Dermis blood vessel endothelial cell (primary cell): ENCODE measurements around the gene KCNMB3. TPM values are rescaled to one million over a fixed set of nuclear protein-coding genes. Genes with fewer than 3 reads are reported as not detected.
"Not testable (repeated sequence)": the region's sequence is repeated elsewhere in the genome, so short reads cannot be mapped to it uniquely, and the experiment has no call there.

Source experiments
- DNase-seq: peaks from one replicate; pipeline ENCODE4 v3.0.0; 2010
- total RNA-seq: library from RNA; depleted of rRNA; stranded (reverse); fragments of >200 nt; gene quantifications from 2 replicates; pipeline ENCODE4 v1.2.3, GENCODE V29; 2014

The KCNMB3 gene
- total RNA-seq, 1 donor from 2014 or later = 2.6 TPM

DNA sequence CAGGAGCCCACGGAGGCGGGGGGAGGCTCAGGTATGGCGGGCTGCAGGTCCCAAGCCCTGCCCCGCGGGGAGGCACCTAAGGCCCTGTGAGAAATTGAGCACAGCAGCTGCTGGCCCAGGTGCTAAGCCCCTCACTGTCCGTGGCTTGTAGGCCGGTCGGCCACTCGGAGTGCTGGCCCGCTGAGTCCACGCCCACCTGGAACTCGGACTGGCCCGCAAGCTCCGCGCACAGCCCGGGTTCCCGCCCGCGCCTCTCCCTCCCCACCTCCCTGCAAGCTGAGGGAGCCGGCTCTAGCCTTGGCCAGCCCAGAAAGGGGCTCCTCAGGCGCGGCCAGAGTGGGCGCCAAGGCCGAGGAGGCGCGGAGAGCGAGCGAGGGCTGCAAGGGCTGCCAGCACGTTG lies 12.2 kb upstream of the KCNMB3 start:
- DNase-seq = no peak

GRCh38 chr3:179260949-179261765 lies 10.2 kb upstream of the KCNMB3 start:
- peak; percentile 60 for DNase-seq

DNA sequence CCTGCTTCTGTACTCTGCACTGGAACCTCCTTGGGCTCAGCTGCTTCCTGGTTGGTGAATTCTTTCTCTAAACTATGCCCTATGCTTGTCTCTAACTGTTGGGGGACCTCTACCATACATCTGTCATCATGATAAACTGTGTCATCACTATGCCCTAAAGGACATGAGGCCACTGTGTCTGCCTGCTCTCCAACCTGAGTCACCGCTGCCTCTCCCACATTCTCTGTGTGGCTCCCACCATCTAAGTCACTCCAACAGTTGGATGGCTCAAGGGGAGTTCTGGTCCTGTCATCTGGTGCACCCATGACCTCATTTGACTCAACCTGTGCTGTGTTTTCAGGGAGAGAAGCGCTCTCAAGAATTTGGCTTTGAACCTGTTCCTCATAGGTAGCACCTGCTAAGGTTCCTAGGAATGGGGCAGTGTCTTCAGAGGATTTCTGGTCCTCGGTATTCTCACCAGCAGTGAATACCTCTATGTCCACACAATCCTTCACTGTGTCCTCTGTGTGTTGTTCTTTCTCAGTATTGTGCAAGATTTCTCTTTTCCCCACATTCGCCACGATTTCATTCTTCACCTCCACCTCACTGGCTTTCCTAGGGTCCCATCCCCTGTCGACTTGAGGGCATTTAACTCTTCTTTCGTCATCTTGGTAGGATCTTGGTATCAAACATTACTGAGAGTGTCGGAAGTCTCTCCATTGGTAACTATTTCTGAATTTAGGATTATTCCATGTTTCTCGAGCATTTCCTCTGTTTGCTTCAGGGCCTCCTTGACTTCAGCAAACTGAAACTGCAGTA lies 9.2 kb upstream of the KCNMB3 start:
- DNase-seq = not testable (repeated sequence)

GRCh38 chr3:179258820-179259219 lies 7.9 kb upstream of the KCNMB3 start:
- DNase-seq = no peak

GRCh38 chr3:179257742-179258141 lies 6.8 kb upstream of the KCNMB3 start:
- DNase-seq = not testable (repeated sequence)

DNA sequence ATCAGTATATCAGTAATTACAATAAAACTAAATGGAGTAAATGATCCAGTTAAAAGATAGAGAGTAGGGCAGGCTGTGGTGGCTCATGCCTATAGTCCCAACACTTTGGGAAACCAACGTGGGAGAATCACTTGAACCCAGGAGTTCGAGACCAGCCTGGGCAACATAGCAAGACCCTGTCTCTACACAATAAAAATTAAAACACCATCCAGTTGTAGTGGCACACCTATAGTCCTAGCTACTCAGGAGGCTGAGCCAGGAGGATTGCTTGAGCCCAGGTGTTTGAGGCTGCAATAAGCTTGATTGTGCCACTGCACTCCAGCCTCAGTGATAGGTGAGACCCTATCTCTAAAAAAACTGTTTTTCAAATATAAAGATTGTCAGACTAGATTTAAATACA lies 5.9 kb upstream of the KCNMB3 start:
- DNase-seq = no peak

- DNase-seq = peak; percentile 74
These were observed 3.5 kb downstream of the KCNMB3 start for GRCh38 chr3:179247289-179248015.

- DNase-seq = no peak
These were observed 6.0 kb downstream of the KCNMB3 start for GRCh38 chr3:179244878-179245277.

DNA sequence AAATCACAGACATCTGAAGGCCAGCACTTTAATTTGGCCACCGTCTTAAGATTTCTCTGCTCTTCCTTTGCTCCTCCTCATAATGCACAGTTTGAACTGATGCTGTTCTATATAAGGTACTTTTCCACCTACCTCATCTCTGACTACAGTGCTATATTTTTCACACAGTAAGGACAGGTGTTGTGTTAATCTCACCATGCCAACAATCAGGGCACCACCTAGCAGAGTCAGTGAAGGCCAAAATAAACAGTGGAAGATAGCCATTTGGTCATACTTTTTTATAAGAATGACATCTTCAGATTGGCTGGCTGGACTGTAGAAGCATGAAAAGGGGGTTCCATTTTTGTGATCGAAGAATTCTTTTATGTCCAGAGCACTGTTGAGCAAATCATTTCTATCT lies 8.1 kb downstream of the KCNMB3 start:
- not testable (repeated sequence) for DNase-seq

GRCh38 chr3:179240299-179240698 lies 10.6 kb downstream of the KCNMB3 start:
- DNase-seq = not testable (repeated sequence)

GRCh38 chr3:179236669-179237301 lies 14.1 kb downstream of the KCNMB3 start:
- no peak for DNase-seq

- no peak for DNase-seq
These were observed 16.7 kb downstream of the KCNMB3 start for GRCh38 chr3:179234199-179234598.

DNA sequence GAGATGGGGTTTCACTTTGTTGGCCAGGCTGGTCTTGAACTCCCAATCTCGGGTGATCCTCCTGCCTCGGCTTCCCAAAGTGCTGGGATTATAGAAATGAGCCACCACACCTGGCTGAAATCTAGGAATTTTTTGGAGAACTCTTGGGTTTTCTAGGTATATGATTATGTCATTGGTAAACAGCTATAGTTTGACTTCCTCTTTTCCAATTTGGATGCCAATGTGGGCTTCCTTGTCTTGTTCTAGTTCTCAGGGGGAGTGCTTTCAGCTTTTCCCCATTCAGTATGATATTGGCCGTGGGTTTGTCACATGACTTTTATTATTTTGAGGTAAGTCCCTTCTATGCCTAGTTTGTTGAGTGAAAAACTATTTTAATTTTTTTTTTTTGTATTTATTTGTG lies 17.9 kb downstream of the KCNMB3 start:
- DNase-seq = no peak

- DNase-seq = no peak
These were observed 21.7 kb downstream of the KCNMB3 start for GRCh38 chr3:179229177-179229576.

DNA sequence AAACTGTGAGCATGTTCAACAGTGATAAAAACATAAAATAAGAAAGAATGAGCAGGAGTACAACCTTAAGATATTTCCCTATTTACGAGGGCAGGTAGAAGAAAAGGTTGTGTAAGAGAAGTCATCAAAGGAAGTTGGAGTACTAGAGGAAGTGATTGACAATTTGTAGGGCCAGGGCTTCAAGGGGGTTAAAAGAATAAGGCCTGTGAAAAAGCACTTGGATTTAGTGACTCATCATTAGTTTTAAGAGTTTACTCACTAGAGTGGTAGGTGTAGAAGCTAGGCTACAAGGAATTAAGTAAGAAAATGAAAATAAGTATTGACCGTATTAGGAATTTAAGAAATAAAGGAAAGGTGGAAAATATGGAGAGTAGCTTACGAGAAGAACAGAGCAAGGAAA lies 23.6 kb downstream of the KCNMB3 start:
- DNase-seq = peak; percentile 20

DNA sequence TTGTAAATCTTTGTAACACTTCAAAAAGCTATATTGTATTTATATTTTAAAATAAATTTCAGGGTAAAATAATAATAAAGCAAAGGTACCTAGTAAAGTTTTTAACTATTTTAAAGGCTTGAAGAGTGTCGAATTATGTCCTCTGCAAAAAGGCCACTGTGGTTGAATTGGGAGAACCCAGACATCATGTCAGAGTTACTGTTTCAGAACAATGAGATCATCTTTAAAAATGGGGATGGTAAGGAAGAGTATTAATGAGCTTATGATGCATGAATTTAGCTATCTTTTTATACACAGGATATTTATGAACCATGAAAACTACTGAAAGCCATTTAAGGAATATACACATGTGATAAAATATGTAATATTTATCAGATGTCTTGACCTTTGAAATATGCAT lies 26.3 kb downstream of the KCNMB3 start:
- DNase-seq = no peak

DNA sequence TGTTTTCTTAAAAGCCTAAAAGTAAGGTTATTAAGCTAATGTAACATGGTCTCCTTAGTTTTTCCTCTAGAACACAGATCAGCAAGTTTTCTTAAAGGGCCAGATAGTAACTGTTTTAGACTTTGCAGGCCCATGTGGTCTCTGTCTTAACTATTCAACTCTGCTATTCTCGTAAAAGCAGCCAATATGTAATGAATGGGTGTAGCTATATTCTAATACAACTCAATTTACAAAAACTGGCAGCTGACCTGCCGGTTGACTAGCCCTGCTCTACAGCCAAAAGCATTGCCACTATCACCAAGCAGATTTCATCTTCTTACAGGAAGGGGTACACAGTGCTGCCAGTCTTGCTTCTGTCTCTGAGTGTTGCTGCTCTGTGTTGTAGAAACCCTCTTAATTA lies 27.4 kb downstream of the KCNMB3 start:
- DNase-seq = no peak

GRCh38 chr3:179218213-179218612 lies 32.7 kb downstream of the KCNMB3 start:
- not testable (repeated sequence) for DNase-seq

DNA sequence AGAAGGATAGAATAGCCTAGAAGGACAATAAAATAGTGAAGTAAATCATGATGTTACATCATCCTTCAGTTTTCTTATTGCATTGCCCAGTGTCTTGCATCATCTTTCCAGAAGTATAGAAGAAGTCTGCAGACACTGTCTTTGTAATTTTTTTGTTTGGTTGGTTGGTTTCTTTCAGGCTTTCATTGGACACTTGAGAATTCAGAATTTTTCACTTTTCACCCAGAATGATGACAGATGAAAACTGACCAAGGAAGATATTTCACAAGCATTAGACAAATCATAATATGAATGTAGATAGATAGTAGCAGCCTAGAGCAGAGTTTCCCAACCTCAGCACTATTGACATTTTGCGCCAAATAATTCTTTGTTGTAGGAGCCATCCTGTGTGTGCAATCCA lies 35.4 kb downstream of the KCNMB3 start:
- not testable (repeated sequence) for DNase-seq

- no peak for DNase-seq
These were observed 50.1 kb downstream of the KCNMB3 start for GRCh38 chr3:179200790-179201189.

GRCh38 chr3:179196700-179197099 lies 54.2 kb downstream of the KCNMB3 start:
- DNase-seq = no peak

DNA sequence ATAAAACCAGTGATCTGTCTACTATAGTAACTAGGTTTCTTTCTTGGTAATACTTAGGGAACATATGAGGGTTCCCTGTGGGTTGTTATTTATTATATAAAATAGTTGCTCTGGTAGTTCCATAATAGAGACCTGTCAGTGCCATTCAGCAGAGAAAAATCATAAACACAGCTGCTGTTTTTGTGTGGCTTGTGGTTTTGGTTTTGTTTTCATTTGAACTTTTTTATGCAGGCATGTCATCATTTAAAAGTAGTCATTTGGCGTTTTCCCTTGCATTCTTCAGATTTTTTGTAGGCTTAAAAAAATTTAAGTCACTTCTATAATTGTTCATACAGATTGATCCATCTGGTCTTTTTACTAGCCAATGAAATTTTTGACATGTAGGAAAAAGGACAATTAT lies 54.8 kb downstream of the KCNMB3 start:
- DNase-seq = peak; percentile 55

- DNase-seq = no peak
These were observed 56.0 kb downstream of the KCNMB3 start for GRCh38 chr3:179194931-179195330.
